EH (cell line): ENCODE data around the gene NAPB.
"Not testable (repeated sequence)": the region's sequence is repeated elsewhere in the genome, so short reads cannot be mapped to it uniquely, and the experiment has no call there.

Experiments
- DNase-seq: peaks from one replicate; pipeline ENCODE4 v3.0.0-alpha.2; 2015; ENCODE audit warnings: low read depth

NAPB gene

GRCh38 chr20:23367770-23368169 is 53.5 kb downstream of the NAPB start:
- DNase-seq = no peak

- DNase-seq = no peak
These were observed 54.9 kb downstream of the NAPB start for GRCh38 chr20:23366384-23366783.

- DNase-seq = no peak
These were observed 55.7 kb downstream of the NAPB start for GRCh38 chr20:23365390-23366165.

GRCh38 chr20:23363257-23363649 is 58.0 kb downstream of the NAPB start:
- DNase-seq = no peak

GRCh38 chr20:23362392-23363256 is 58.7 kb downstream of the NAPB start:
- DNase-seq = peak; percentile 57

- DNase-seq = peak; percentile 98
These were observed 59.6 kb downstream of the NAPB start, which contains the start of gene GZF1 for GRCh38 chr20:23361476-23362391. TSS of gene GZF1 (plus strand) at chr20:23362182. CDS start at chr20:23364384, 2,202 bp downstream.

- peak; percentile 18 for DNase-seq
These were observed 60.2 kb downstream of the NAPB start for GRCh38 chr20:23361119-23361475.

GRCh38 chr20:23360531-23360930 is 60.8 kb downstream of the NAPB start:
- no peak for DNase-seq

- no peak for DNase-seq
These were observed 62.2 kb downstream of the NAPB start for GRCh38 chr20:23358923-23359593.

GRCh38 chr20:23358563-23358906 is 62.8 kb downstream of the NAPB start:
- DNase-seq = no peak

GRCh38 chr20:23357767-23358562 is 63.3 kb downstream of the NAPB start:
- peak; percentile 99 for DNase-seq

- DNase-seq = no peak
These were observed 65.1 kb downstream of the NAPB start for GRCh38 chr20:23356203-23356602.

- peak; percentile 55 for DNase-seq
These were observed 70.1 kb downstream of the NAPB start for GRCh38 chr20:23350904-23351838.

GRCh38 chr20:23350196-23350903 is 70.9 kb downstream of the NAPB start, which contains the start of gene NXT1:
TSS of gene NXT1 (plus strand) at chr20:23350791. CDS start at chr20:23354042, 3,251 bp downstream.
- DNase-seq = peak; percentile 99

- DNase-seq = peak; percentile 88
These were observed 71.7 kb downstream of the NAPB start for GRCh38 chr20:23349338-23350195.

GRCh38 chr20:23348510-23348909 is 72.8 kb downstream of the NAPB start:
- not testable (repeated sequence) for DNase-seq

GRCh38 chr20:23347791-23348190 is 73.5 kb downstream of the NAPB start:
- no peak for DNase-seq

GRCh38 chr20:23346002-23346401 is 75.3 kb downstream of the NAPB start:
- no peak for DNase-seq
